Measurements from ENCODE around the gene PITPNC1. TPM values are rescaled to one million over a fixed set of nuclear protein-coding genes. Genes with fewer than 3 reads are reported as not detected.
A peak's percentile ranks its signal among the peaks of the same experiment; 100 is the strongest.

The PITPNC1 gene
- total and polyA plus RNA-seq, 11 donors: 7.0 to 20.8 (median 11.3) TPM

GRCh38 chr17:67358612-67359011, 18.5 kb upstream of the PITPNC1 start:
- H3K4me3 ChIP-seq: no peak overlapping the region
- no peaks in the 10 kb centered on the region for H3K9me3 ChIP-seq
- H3K27me3 ChIP-seq: no peaks in the 10 kb centered on the region
- TF ChIP-seq POLR2A (IDR thresholded peaks at IDR 0.05): no peak
- no peak for TF ChIP-seq CTCF (IDR thresholded peaks at IDR 0.05)
- no peak overlapping the region for H3K27ac ChIP-seq
- peaks cover under 1 to 79% (median 45%) of the 10 kb centered on the region in 12 donors for H3K4me1 ChIP-seq
- ATAC-seq (no peak), DNase-seq (no peak)
- intact Hi-C loops (cut with DNase I): no loop called here
- WGBS, 4 donors: 50 to 64% (median 54%) methylated on average over 2 of the region's 2 CpGs
- peaks cover 0 to 80% (median 51%) of the 10 kb centered on the region in 9 donors for H3K36me3 ChIP-seq

- peaks cover 0 to 74% (median 43%) of the 10 kb centered on the region in 9 donors for H3K36me3 ChIP-seq
- intact Hi-C loops (cut with DNase I): loop anchor here in 2 of 10 donors (10.0 kb wide), 2 partner anchors 115 to 355 kb away; partner anchors contain the start of genes HELZ (in 1 of the 2) and NOL11 (in 1 of the 2)
- peak overlapping the region in 3 of 12 donors; percentile 2 to 25 (median 7) for H3K27ac ChIP-seq
- peak in 1 of 4 donors; percentile 60 for ATAC-seq
- no peak overlapping the region for H3K4me3 ChIP-seq
- WGBS, 4 donors: 52 to 60% (median 55%) methylated on average over 8 of the region's 8 CpGs
- TF ChIP-seq CTCF (IDR thresholded peaks at IDR 0.05) (peak in 6 of 12 donors; percentile 5 to 33 (median 17)), POLR2A (IDR thresholded peaks at IDR 0.05) (no peak)
- DNase-seq: no peak
- H3K9me3 ChIP-seq: no peaks in the 10 kb centered on the region
- H3K4me1 ChIP-seq: peaks cover 5 to 80% (median 61%) of the 10 kb centered on the region in 12 donors
- H3K27me3 ChIP-seq: no peaks in the 10 kb centered on the region
These were observed 16.9 kb upstream of the PITPNC1 start for GRCh38 chr17:67359960-67360791.

- ATAC-seq (no peak), DNase-seq (no peak)
- 94 to 96% (median 95%) methylated on average over 1 of the region's 1 CpG for WGBS, 4 donors
- H3K4me1 ChIP-seq: peaks cover 6 to 80% (median 64%) of the 10 kb centered on the region in 12 donors
- H3K9me3 ChIP-seq: no peaks in the 10 kb centered on the region
- intact Hi-C loops (cut with DNase I): loop anchor here in 2 of 10 donors (10.0 kb wide), 2 partner anchors 116 to 354 kb away; partner anchors contain the start of genes HELZ (in 1 of the 2) and NOL11 (in 1 of the 2)
- H3K27me3 ChIP-seq: no peaks in the 10 kb centered on the region
- H3K4me3 ChIP-seq: no peak overlapping the region
- H3K27ac ChIP-seq: no peak overlapping the region
- peaks cover 0 to 66% (median 38%) of the 10 kb centered on the region in 9 donors for H3K36me3 ChIP-seq
- TF ChIP-seq CTCF (IDR thresholded peaks at IDR 0.05) (no peak), POLR2A (IDR thresholded peaks at IDR 0.05) (no peak)
These were observed 16.2 kb upstream of the PITPNC1 start for GRCh38 chr17:67360880-67361279.

- TF ChIP-seq CTCF (IDR thresholded peaks at IDR 0.05) (no peak), POLR2A (IDR thresholded peaks at IDR 0.05) (no peak)
- ATAC-seq (no peak), DNase-seq (no peak)
- no peaks in the 10 kb centered on the region for H3K27me3 ChIP-seq
- peaks cover 0 to 56% (median 30%) of the 10 kb centered on the region in 9 donors for H3K36me3 ChIP-seq
- no peak overlapping the region for H3K4me3 ChIP-seq
- H3K4me1 ChIP-seq: peaks cover 6 to 85% (median 64%) of the 10 kb centered on the region in 12 donors
- 91 to 94% (median 93%) methylated on average over 9 of the region's 9 CpGs for WGBS, 4 donors
- intact Hi-C loops (cut with DNase I): loop anchor here in 2 of 10 donors (10.0 kb wide), 2 partner anchors 117 to 353 kb away; partner anchors contain the start of genes HELZ (in 1 of the 2) and NOL11 (in 1 of the 2)
- H3K9me3 ChIP-seq: no peaks in the 10 kb centered on the region
- H3K27ac ChIP-seq: no peak overlapping the region
These were observed 14.9 kb upstream of the PITPNC1 start for GRCh38 chr17:67362173-67362572.
